WTC11 (cell line): ENCODE data around the gene CALN1. TPM values are rescaled to one million over a fixed set of nuclear protein-coding genes. Genes with fewer than 3 reads are reported as not detected.

ENCODE experiments used
- ATAC-seq: fragments of 200-7000 bp; cut with Tn5 transposase; 2 replicates; pipeline ENCODE4 v1.10.0; 2021; ENCODE audit warnings: mild to moderate bottlenecking, moderate library complexity
- CTCF ChIA-PET: fragments of 300-600 bp; sonication (Branson Sonifier 250); formaldehyde crosslinking; loops from one replicate; lab custom pipeline; 2021; ENCODE audit warnings: antibody characterized with exemption; lab: Charles Lee
- POLR2A ChIA-PET: fragments of 350-600 bp; sonication (Branson Sonifier 250); formaldehyde crosslinking; loops from one replicate; lab custom pipeline; 2021; ENCODE audit warnings: antibody characterized with exemption; lab: Charles Lee
- DNase-seq: peaks from one replicate; pipeline ENCODE4 v3.0.0; 2021; ENCODE audit warnings: low spot score
- H3K27ac Mint-ChIP-seq: 2 replicates; pipeline ENCODE4 v1.8.0; 2021; ENCODE audit warnings: mixed read lengths
- H3K27me3 Mint-ChIP-seq: 2 replicates; pipeline ENCODE4 v1.8.0; 2021; ENCODE audit warnings: low read depth, mild to moderate bottlenecking, moderate library complexity, mixed read lengths
- H3K36me3 Mint-ChIP-seq: 2 replicates; pipeline ENCODE4 v1.8.0; 2021; ENCODE audit warnings: mixed read lengths
- H3K4me1 Mint-ChIP-seq: 2 replicates; pipeline ENCODE4 v1.8.0; 2022; ENCODE audit warnings: mixed read lengths
- H3K4me3 Mint-ChIP-seq: 2 replicates; pipeline ENCODE4 v1.8.0; 2021; ENCODE audit warnings: mild to moderate bottlenecking, moderate library complexity, mixed read lengths
- H3K9me3 Mint-ChIP-seq: 2 replicates; pipeline ENCODE4 v1.8.0; 2021; ENCODE audit warnings: mixed read lengths
- ARID4B ChIP-seq: sonication (generic); formaldehyde crosslinking; IDR thresholded peaks from 2 replicates; pipeline ENCODE4 v1.8.0; 2023; ENCODE audit warnings: missing genetic modification reagents, mild to moderate bottlenecking, borderline replicate concordance
- CDX4 ChIP-seq: fragments of 250-450 bp; sonication (Bioruptor Pico); IDR thresholded peaks from 2 replicates; pipeline ENCODE4 v1.9.0; 2021; ENCODE audit warnings: moderate library complexity, mild to moderate bottlenecking, inconsistent platforms, borderline replicate concordance
- E2F4 ChIP-seq: sonication (generic); formaldehyde crosslinking; IDR thresholded peaks from 2 replicates; pipeline ENCODE4 v1.8.1; 2022; ENCODE audit warnings: low read depth, mild to moderate bottlenecking, moderate library complexity, missing genetic modification reagents, borderline replicate concordance
- E2F5 ChIP-seq: sonication (generic); formaldehyde crosslinking; IDR thresholded peaks from 2 replicates; pipeline ENCODE4 v1.8.1; 2022; ENCODE audit warnings: mild to moderate bottlenecking, moderate library complexity, missing genetic modification reagents
- HMGA2 ChIP-seq: fragments of 250-450 bp; sonication (Bioruptor Pico); IDR thresholded peaks from 2 replicates; pipeline ENCODE4 v1.4.0; 2021; ENCODE audit warnings: mild to moderate bottlenecking, moderate library complexity
- JAZF1 ChIP-seq: fragments of 250-450 bp; sonication (Bioruptor Pico); IDR thresholded peaks from 2 replicates; pipeline ENCODE4 v1.9.0; 2021; ENCODE audit warnings: moderate library complexity, mild to moderate bottlenecking, inconsistent platforms
- NR2C2 ChIP-seq: sonication (generic); formaldehyde crosslinking; IDR thresholded peaks from 2 replicates; pipeline ENCODE4 v1.8.0; 2022; ENCODE audit warnings: mild to moderate bottlenecking, missing genetic modification reagents
- NR3C1 ChIP-seq: sonication (generic); formaldehyde crosslinking; conservative IDR thresholded peaks from 2 replicates; pipeline ENCODE4 v1.8.1; 2023; ENCODE audit warnings: low read depth, mild to moderate bottlenecking, missing genetic modification reagents
- SMAD3 ChIP-seq: sonication (generic); formaldehyde crosslinking; IDR thresholded peaks from 2 replicates; pipeline ENCODE4 v1.8.0; 2022; ENCODE audit warnings: missing genetic modification reagents, mild to moderate bottlenecking, borderline replicate concordance
- SMAD4 ChIP-seq: sonication (generic); formaldehyde crosslinking; IDR thresholded peaks from 2 replicates; pipeline ENCODE4 v1.8.0; 2022; ENCODE audit warnings: mild to moderate bottlenecking, missing genetic modification reagents
- SP1 ChIP-seq: sonication (generic); formaldehyde crosslinking; conservative IDR thresholded peaks from 2 replicates; pipeline ENCODE4 v1.8.1; 2022; ENCODE audit warnings: missing genetic modification reagents
- TCF7 ChIP-seq: sonication (generic); formaldehyde crosslinking; IDR thresholded peaks from 2 replicates; pipeline ENCODE4 v1.8.0; 2022; ENCODE audit warnings: mild to moderate bottlenecking, low read depth, missing genetic modification reagents, moderate library complexity
- USF1 ChIP-seq: sonication (generic); formaldehyde crosslinking; IDR thresholded peaks from 2 replicates; pipeline ENCODE4 v1.8.0; 2022; ENCODE audit warnings: mild to moderate bottlenecking, missing genetic modification reagents
- ZBTB43 ChIP-seq: sonication (generic); formaldehyde crosslinking; IDR thresholded peaks from 2 replicates; pipeline ENCODE4 v1.8.1; 2023; ENCODE audit warnings: mild to moderate bottlenecking, missing genetic modification reagents
- ZMAT4 ChIP-seq: fragments of 250-450 bp; sonication (Bioruptor Pico); IDR thresholded peaks from 2 replicates; pipeline ENCODE4 v1.9.0; 2021; ENCODE audit warnings: mild to moderate bottlenecking
- ZNF416 ChIP-seq: fragments of 250-450 bp; sonication (Bioruptor Pico); IDR thresholded peaks from 2 replicates; pipeline ENCODE4 v1.9.0; 2021; ENCODE audit warnings: mild to moderate bottlenecking, inconsistent platforms
- ZNF671 ChIP-seq: fragments of 250-450 bp; sonication (Bioruptor Pico); IDR thresholded peaks from 2 replicates; pipeline ENCODE4 v1.8.0; 2021; ENCODE audit warnings: mild to moderate bottlenecking
- total RNA-seq: library from RNA; stranded (reverse); gene quantifications from 3 replicates; pipeline ENCODE4 v1.2.3, GENCODE V29; 2021
- TF ChIP-seq, protein P1 (sequence below): sonication (generic); formaldehyde crosslinking; IDR thresholded peaks from 2 replicates; pipeline ENCODE4 v1.8.0; 2023; ENCODE audit warnings: missing genetic modification reagents
- TF ChIP-seq, protein P2 (sequence below): fragments of 200-600 bp; IDR thresholded peaks from 2 replicates; pipeline ENCODE4 v1.8.0; 2022; ENCODE audit warnings: antibody characterized with exemption
- TF ChIP-seq, protein P3 (sequence below): sonication (generic); formaldehyde crosslinking; IDR thresholded peaks from 2 replicates; pipeline ENCODE4 v1.8.1; 2023; ENCODE audit warnings: mild to moderate bottlenecking, missing genetic modification reagents

The CALN1 gene
- total RNA-seq, 1 experiment from 2014 or later = 10.5 TPM

DNA sequence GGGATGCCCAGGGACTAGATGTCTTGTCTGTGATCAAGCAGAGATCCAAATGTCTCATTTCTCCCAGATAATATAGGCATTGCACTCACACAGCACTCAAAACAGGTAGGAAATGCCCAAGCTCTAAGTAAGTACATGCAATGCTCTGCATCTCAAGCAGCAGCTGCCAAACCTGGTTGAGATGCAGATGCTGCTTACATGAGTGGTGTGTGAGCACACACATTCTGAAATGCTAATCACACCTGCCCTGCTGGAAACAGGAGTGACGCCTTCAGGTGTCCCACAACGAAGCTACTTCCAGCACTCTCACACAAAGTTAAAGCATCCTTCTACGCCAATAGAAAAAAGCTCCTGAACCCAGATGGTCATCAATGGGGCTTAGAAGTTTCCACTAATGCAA lies 132.9 kb downstream of the CALN1 start (continued):
- no peak for TF ChIP-seq USF1
- TF ChIP-seq E2F4 (CRISPR knock-in tag) = no peak
- TF ChIP-seq, all 79 proteins: peak for 0

- ChIA-PET CTCF (interaction anchor here (1.4 kb wide), 1 partner anchor 37 kb away, joined by 3 read pairs; no protein-coding TSS in a partner anchor), POLR2A (no interaction called here)
- H3K27me3 Mint-ChIP-seq = no peaks in the 10 kb centered on the region; the same call in 1 of the 2 replicates
- H3K4me1 Mint-ChIP-seq = peaks cover 16% of the 10 kb centered on the region
- no peak for DNase-seq
- peaks cover 24% of the 10 kb centered on the region for H3K9me3 Mint-ChIP-seq
- no peak overlapping the region for H3K4me3 Mint-ChIP-seq
- peaks cover 38% of the 10 kb centered on the region for H3K36me3 Mint-ChIP-seq
- no peak overlapping the region for H3K27ac Mint-ChIP-seq
- ATAC-seq = no peak
- no peak for TF ChIP-seq TCF7
- TF ChIP-seq, protein P1, sequence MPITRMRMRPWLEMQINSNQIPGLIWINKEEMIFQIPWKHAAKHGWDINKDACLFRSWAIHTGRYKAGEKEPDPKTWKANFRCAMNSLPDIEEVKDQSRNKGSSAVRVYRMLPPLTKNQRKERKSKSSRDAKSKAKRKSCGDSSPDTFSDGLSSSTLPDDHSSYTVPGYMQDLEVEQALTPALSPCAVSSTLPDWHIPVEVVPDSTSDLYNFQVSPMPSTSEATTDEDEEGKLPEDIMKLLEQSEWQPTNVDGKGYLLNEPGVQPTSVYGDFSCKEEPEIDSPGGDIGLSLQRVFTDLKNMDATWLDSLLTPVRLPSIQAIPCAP (CRISPR knock-in tag) = no peak
- TF ChIP-seq, protein P2, sequence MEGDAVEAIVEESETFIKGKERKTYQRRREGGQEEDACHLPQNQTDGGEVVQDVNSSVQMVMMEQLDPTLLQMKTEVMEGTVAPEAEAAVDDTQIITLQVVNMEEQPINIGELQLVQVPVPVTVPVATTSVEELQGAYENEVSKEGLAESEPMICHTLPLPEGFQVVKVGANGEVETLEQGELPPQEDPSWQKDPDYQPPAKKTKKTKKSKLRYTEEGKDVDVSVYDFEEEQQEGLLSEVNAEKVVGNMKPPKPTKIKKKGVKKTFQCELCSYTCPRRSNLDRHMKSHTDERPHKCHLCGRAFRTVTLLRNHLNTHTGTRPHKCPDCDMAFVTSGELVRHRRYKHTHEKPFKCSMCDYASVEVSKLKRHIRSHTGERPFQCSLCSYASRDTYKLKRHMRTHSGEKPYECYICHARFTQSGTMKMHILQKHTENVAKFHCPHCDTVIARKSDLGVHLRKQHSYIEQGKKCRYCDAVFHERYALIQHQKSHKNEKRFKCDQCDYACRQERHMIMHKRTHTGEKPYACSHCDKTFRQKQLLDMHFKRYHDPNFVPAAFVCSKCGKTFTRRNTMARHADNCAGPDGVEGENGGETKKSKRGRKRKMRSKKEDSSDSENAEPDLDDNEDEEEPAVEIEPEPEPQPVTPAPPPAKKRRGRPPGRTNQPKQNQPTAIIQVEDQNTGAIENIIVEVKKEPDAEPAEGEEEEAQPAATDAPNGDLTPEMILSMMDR = no peak
- no peak for TF ChIP-seq E2F5
- TF ChIP-seq ZNF416 = no peak
- no peak for TF ChIP-seq SP1 (CRISPR knock-in tag)
- TF ChIP-seq ZMAT4 (CRISPR knock-in tag) = no peak
- TF ChIP-seq NR3C1 (CRISPR knock-in tag) = no peak
- no peak for TF ChIP-seq JAZF1
- TF ChIP-seq ARID4B = no peak
- no peak for TF ChIP-seq SMAD4 (CRISPR knock-in tag)
- no peak for TF ChIP-seq ZBTB43 (CRISPR knock-in tag)
- no peak for TF ChIP-seq SMAD3
- TF ChIP-seq HMGA2 (CRISPR knock-in tag) = no peak
- TF ChIP-seq, protein P3, sequence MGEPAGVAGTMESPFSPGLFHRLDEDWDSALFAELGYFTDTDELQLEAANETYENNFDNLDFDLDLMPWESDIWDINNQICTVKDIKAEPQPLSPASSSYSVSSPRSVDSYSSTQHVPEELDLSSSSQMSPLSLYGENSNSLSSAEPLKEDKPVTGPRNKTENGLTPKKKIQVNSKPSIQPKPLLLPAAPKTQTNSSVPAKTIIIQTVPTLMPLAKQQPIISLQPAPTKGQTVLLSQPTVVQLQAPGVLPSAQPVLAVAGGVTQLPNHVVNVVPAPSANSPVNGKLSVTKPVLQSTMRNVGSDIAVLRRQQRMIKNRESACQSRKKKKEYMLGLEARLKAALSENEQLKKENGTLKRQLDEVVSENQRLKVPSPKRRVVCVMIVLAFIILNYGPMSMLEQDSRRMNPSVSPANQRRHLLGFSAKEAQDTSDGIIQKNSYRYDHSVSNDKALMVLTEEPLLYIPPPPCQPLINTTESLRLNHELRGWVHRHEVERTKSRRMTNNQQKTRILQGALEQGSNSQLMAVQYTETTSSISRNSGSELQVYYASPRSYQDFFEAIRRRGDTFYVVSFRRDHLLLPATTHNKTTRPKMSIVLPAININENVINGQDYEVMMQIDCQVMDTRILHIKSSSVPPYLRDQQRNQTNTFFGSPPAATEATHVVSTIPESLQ (CRISPR knock-in tag) = no peak
- no peak for TF ChIP-seq CDX4
- TF ChIP-seq NR2C2 (CRISPR knock-in tag) = no peak
- TF ChIP-seq ZNF671 (CRISPR knock-in tag) = no peak
Observed at GRCh38 chr7:72278550-72278949, 133.6 kb downstream of the CALN1 start.
